AG04450 (cell line): Measurements from ENCODE around the gene CCDC198. TPM values are rescaled to one million over a fixed set of nuclear protein-coding genes. Genes with fewer than 3 reads are reported as not detected.

Experiments
- CTCF ChIA-PET: fragments of 300-600, 350-600 bp; formaldehyde crosslinking; extraction: SDS; loops from one replicate; lab custom pipeline; 2022; ENCODE audit warnings: antibody characterized with exemption, inconsistent platforms; lab: Charles Lee
- POLR2A ChIA-PET: fragments of 350-600 bp; formaldehyde crosslinking; extraction: SDS; loops from one replicate; lab custom pipeline; 2021; ENCODE audit warnings: antibody characterized with exemption, inconsistent platforms; lab: Yijun Ruan, JAX
- DNase-seq: peaks from one replicate; pipeline ENCODE4 v3.0.0-alpha.2; 2011; ENCODE audit warnings: low read depth, low spot score
- H3K27ac ChIP-seq: one replicate; pipeline ENCODE4 v1.5.1; 2012; ENCODE audit warnings: low read depth, low read length, control low read depth
- H3K27me3 ChIP-seq: one replicate; pipeline ENCODE4 v1.6.0; 2012; ENCODE audit warnings: low read length; ENCODE audit not compliant: control insufficient read depth, insufficient read depth
- H3K4me3 ChIP-seq: 2 replicates; pipeline ENCODE4 v1.5.1; 2011; ENCODE audit warnings: mild to moderate bottlenecking, low read depth, low read length, control low read depth
- H3K9me3 ChIP-seq: 2 replicates; pipeline ENCODE4 v1.5.1; 2012; ENCODE audit warnings: low read length; ENCODE audit not compliant: control insufficient read depth, insufficient read depth
- CTCF ChIP-seq: IDR thresholded peaks from 2 replicates; pipeline ENCODE4 v1.5.1; 2011; ENCODE audit warnings: low read depth, low read length, control low read depth, inconsistent platforms
- polyA plus RNA-seq: library from polyadenylated mRNA; depleted of rRNA; stranded (reverse); fragments of >200 nt; gene quantifications from 2 replicates; pipeline ENCODE4 v1.2.3, GENCODE V29; 2011

CCDC198 gene
- polyA plus RNA-seq, 1 experiment = not detected

GRCh38 chr14:57512220-57512619, 18.6 kb upstream of the CCDC198 start:
- CTCF ChIA-PET = interaction anchor here (0.7 kb wide), 1 partner anchor 560 kb away, joined by 3 read pairs; no protein-coding TSS in a partner anchor
- POLR2A ChIA-PET = no interaction called here
- no peak overlapping the region for H3K4me3 ChIP-seq
- H3K27ac ChIP-seq = no peak overlapping the region
- no peaks in the 10 kb centered on the region for H3K27me3 ChIP-seq
- no peaks in the 10 kb centered on the region for H3K9me3 ChIP-seq
- no peak for TF ChIP-seq CTCF
- no peak for DNase-seq

DNA sequence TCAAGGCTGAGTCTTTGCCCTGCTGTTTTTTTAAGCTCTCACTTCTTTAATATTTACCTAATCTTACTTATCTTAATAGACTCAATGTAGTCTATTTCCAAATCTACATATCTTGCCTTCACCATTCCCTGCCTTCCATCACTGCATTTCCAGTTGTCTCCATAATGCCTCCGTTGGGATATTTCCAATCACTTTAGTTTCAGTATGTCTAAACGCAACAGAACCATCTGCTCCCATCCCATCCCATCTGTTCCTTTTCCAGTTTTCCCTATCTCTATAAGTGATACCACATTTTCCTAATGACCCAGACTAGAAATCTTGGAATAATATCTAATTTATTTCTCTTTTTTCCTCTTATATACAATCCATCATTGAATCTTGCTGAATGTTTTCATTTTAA, 15.1 kb upstream of the CCDC198 start:
- POLR2A ChIA-PET = no interaction called here
- Histone ChIP-seq H3K27ac (no peak overlapping the region), H3K4me3 (no peak overlapping the region), H3K27me3 (no peaks in the 10 kb centered on the region), H3K9me3 (no peaks in the 10 kb centered on the region)
- TF ChIP-seq CTCF = no peak
- no peak for DNase-seq
- CTCF ChIA-PET = no interaction called here

- Histone ChIP-seq H3K9me3 (no peaks in the 10 kb centered on the region), H3K4me3 (no peak overlapping the region), H3K27ac (no peak overlapping the region), H3K27me3 (no peaks in the 10 kb centered on the region)
- DNase-seq = no peak
- CTCF ChIA-PET = no interaction called here
- no peak for TF ChIP-seq CTCF
- POLR2A ChIA-PET = no interaction called here
These were observed 9.1 kb upstream of the CCDC198 start for GRCh38 chr14:57502586-57503254.

GRCh38 chr14:57501039-57501557, 7.4 kb upstream of the CCDC198 start:
- CTCF ChIA-PET = no interaction called here

More at GRCh38 chr14:57501039-57501557, 7.4 kb upstream of the CCDC198 start:
- H3K27me3 ChIP-seq = no peaks in the 10 kb centered on the region
- no peaks in the 10 kb centered on the region for H3K9me3 ChIP-seq
- no peak for TF ChIP-seq CTCF
- no peak overlapping the region for H3K4me3 ChIP-seq
- no peak overlapping the region for H3K27ac ChIP-seq
- DNase-seq = no peak
- POLR2A ChIA-PET = no interaction called here
